Activated CD4-positive, alpha-beta T cell treated with anti-CD3 and anti-CD28 coated beads, Interleukin-2, amount 50 U/mL, for 24 hours (primary cell): ENCODE results near the gene KRT79.

ENCODE experiments used
- DNase-seq, 2 donors: peaks; one replicate each; pipeline ENCODE4 v3.0.0-alpha.2; 2020; ENCODE audit warnings: low read depth in 1 of 2, low spot score in 1 of 2

KRT79 gene

GRCh38 chr12:52835271-52836041, 1.3 kb upstream of the KRT79 start:
- no peak for DNase-seq

GRCh38 chr12:52834727-52835001, 553 bp upstream of the KRT79 start:
- no peak for DNase-seq

- DNase-seq = no peak
Measured at GRCh38 chr12:52832985-52833905, 866 bp downstream of the KRT79 start.

GRCh38 chr12:52832451-52832850, 1.7 kb downstream of the KRT79 start:
- DNase-seq = no peak

- DNase-seq = no peak
Measured at GRCh38 chr12:52831251-52831650, 2.9 kb downstream of the KRT79 start.

GRCh38 chr12:52829986-52830770, 3.9 kb downstream of the KRT79 start:
- DNase-seq = no peak

- DNase-seq = no peak
Measured at GRCh38 chr12:52828591-52829021, 5.5 kb downstream of the KRT79 start.

GRCh38 chr12:52828156-52828555, 6.0 kb downstream of the KRT79 start:
- DNase-seq = no peak

GRCh38 chr12:52827499-52828090, 6.5 kb downstream of the KRT79 start:
- DNase-seq = no peak

- no peak for DNase-seq
Measured at GRCh38 chr12:52826611-52827498, 7.3 kb downstream of the KRT79 start.

- no peak for DNase-seq
Measured at GRCh38 chr12:52825961-52826360, 8.2 kb downstream of the KRT79 start.

- DNase-seq = no peak
Measured at GRCh38 chr12:52824741-52825410, 9.2 kb downstream of the KRT79 start.

- no peak for DNase-seq
Measured at GRCh38 chr12:52823761-52824450, 10.2 kb downstream of the KRT79 start.

GRCh38 chr12:52822771-52823510, 11.2 kb downstream of the KRT79 start:
- DNase-seq = no peak

- DNase-seq = no peak
Measured at GRCh38 chr12:52821826-52822660, 12.1 kb downstream of the KRT79 start.

GRCh38 chr12:52821071-52821730, 12.9 kb downstream of the KRT79 start:
- DNase-seq = no peak

GRCh38 chr12:52820521-52820920, 13.6 kb downstream of the KRT79 start:
- DNase-seq = no peak
